Panc1 (cell line): ENCODE results near the gene RAC3. TPM values are rescaled to one million over a fixed set of nuclear protein-coding genes. Genes with fewer than 3 reads are reported as not detected.
A peak's percentile ranks its signal among the peaks of the same experiment; 100 is the strongest.

Source experiments
- ATAC-seq: fragments of 200-7000 bp; cut with Tn5 transposase; 2 replicates; pipeline ENCODE4 v1.9.1; 2020; ENCODE audit warnings: mild to moderate bottlenecking, moderate library complexity
- BruUV-seq: library from RNA; stranded (reverse); fragments of 400-500 nt; replicated peaks from 2 replicates; lab custom pipeline; 2021; lab: Mats Ljungman, UMichigan
- CTCF ChIA-PET: fragments of 300-600 bp; sonication (Branson Sonifier 250); formaldehyde crosslinking; loops from one replicate; lab custom pipeline; 2022; ENCODE audit warnings: antibody characterized with exemption; lab: Charles Lee
- POLR2A ChIA-PET: fragments of 300-600 bp; sonication (Branson Sonifier 250); formaldehyde crosslinking; loops from one replicate; lab custom pipeline; 2022; ENCODE audit warnings: antibody characterized with exemption; lab: Charles Lee
- DNase-seq: peaks from one replicate; pipeline ENCODE4 v3.0.0-alpha.2; 2010; ENCODE audit warnings: low read depth, low spot score
- H3K27ac ChIP-seq: 2 replicates; pipeline ENCODE4 v1.5.1; 2011; ENCODE audit warnings: mild to moderate bottlenecking, low read length, inconsistent platforms
- H3K27me3 ChIP-seq: fragments of 200-500 bp; sonication (Bioruptor generic); 2 replicates; pipeline ENCODE4 v1.6.0; 2014; ENCODE audit warnings: low read length, inconsistent platforms; ENCODE audit not compliant: control insufficient read depth, insufficient read depth
- H3K36me3 ChIP-seq: fragments of 200-500 bp; sonication (Bioruptor generic); 2 replicates; pipeline ENCODE4 v1.5.1; 2014; ENCODE audit warnings: inconsistent platforms, mild to moderate bottlenecking, low read length, moderate library complexity; ENCODE audit not compliant: control insufficient read depth, insufficient read depth
- H3K4me1 ChIP-seq: 2 replicates; pipeline ENCODE4 v1.5.1; 2011; ENCODE audit warnings: inconsistent platforms, mild to moderate bottlenecking, low read length, moderate library complexity; ENCODE audit not compliant: control insufficient read depth, insufficient read depth
- H3K4me3 ChIP-seq, 2 experiments: 2 replicates each; pipeline ENCODE4 v1.5.1; 2011 to 2012; ENCODE audit warnings: low read depth in 2 of 2, low read length in 2 of 2, mild to moderate bottlenecking in 2 of 2, inconsistent platforms in 1 of 2, moderate library complexity in 1 of 2
- H3K9me3 ChIP-seq: fragments of 200-500 bp; sonication (Bioruptor generic); 2 replicates; pipeline ENCODE4 v1.5.1; 2014; ENCODE audit warnings: low read depth, mild to moderate bottlenecking, inconsistent platforms, low read length, moderate library complexity; ENCODE audit not compliant: control insufficient read depth, insufficient read depth
- CTCF ChIP-seq: fragments of 450-650 bp; IDR thresholded peaks from 2 replicates; pipeline ENCODE4 v1.5.1; 2017; ENCODE audit warnings: mild to moderate bottlenecking
- REST ChIP-seq, 2 experiments: IDR thresholded peaks; 2 replicates each; pipeline ENCODE4 v1.6.1; 2011 to 2012; ENCODE audit warnings: low read depth in 2 of 2, control low read depth in 1 of 2, low read length in 1 of 2, mild to moderate bottlenecking in 1 of 2, moderate library complexity in 1 of 2; ENCODE audit not compliant: insufficient read depth in 1 of 2
- TCF7L2 ChIP-seq: IDR thresholded peaks from 2 replicates; pipeline ENCODE4 v1.6.1; 2011; ENCODE audit warnings: mild to moderate bottlenecking, low read depth, low read length, inconsistent platforms
- in situ Hi-C: cut with HindIII; loops from 2 replicates; pipeline ENCODE4 v1.10.0; 2016; ENCODE audit warnings: low sequenced_read_pairs, low pct_unique_long_range_greater_than_20kb
- intact Hi-C: fragments of 100-400 bp; cut with micrococcal nuclease; formaldehyde crosslinking; loops from one replicate; pipeline ENCODE4 v1.10.0; 2022; ENCODE audit not compliant: unreplicated experiment
- total RNA-seq: library from RNA; stranded (reverse); gene quantifications from one replicate; pipeline ENCODE4 v1.2.1, GENCODE V29; 2021; ENCODE audit not compliant: unreplicated experiment

Gene RAC3
- total RNA-seq, 1 experiment from 2014 or later = 39.4 TPM

GRCh38 chr17:82019690-82020571 lies 11.5 kb upstream of the RAC3 start:
- in situ Hi-C loops = no loop called here

More at GRCh38 chr17:82019690-82020571, 11.5 kb upstream of the RAC3 start:
- H3K36me3 ChIP-seq = no peaks in the 10 kb centered on the region; the same call in 1 of the 2 replicates
- CTCF ChIA-PET = interaction anchor here (0.5 to 5.3 kb wide), 7 partner anchors 18 to 123 kb away, joined by 3 to 37 read pairs (median 5); partner anchors contain the start of genes DCXR and NOTUM
- H3K4me3 ChIP-seq = no peak overlapping the region
- intact Hi-C loops = loop anchor here (2.0 to 10.0 kb wide), 2 partner anchors 57 to 155 kb away; partner anchors contain the start of gene P4HB
- H3K27ac ChIP-seq = no peak overlapping the region
- ATAC-seq = no peak
- POLR2A ChIA-PET = interaction anchor here (0.5 to 0.7 kb wide), 2 partner anchors 35 to 150 kb away, joined by 3 to 4 read pairs; no protein-coding TSS in a partner anchor
- TF ChIP-seq TCF7L2 (no peak), REST (IDR thresholded peaks at IDR 0.05; ENCODE audit: insufficient read depth in 1 of 2, low read depth in 2 of 2, low read length in 1 of 2) (no peak), CTCF (peak; percentile 98)
- BruUV-seq = no TSS peak
- H3K9me3 ChIP-seq = no peaks in the 10 kb centered on the region
- no peaks in the 10 kb centered on the region for H3K27me3 ChIP-seq
- peaks cover 38% of the 10 kb centered on the region for H3K4me1 ChIP-seq
- no peak for DNase-seq
